ENCODE results near the gene CEP250.

The CEP250 gene

DNA sequence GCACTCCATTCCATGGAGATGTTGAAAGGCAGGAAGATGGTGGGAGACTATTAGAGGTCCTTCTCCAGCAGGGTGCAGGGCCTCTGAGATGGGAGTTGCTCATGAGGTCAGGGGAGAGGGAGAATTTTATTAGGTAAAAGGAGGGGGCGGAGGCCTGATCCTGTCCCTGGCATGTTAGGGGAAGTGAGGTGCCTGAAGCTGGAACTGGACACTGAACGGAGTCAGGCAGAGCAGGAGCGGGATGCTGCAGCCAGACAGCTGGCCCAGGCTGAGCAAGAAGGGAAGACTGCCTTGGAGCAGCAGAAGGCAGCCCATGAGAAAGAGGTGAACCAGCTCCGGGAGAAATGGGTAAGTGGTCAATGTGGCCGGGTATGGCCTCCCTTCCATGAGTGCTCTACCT is 24.4 kb downstream of the CEP250 start:
- Histone ChIP-seq H3K79me2 (ENCODE audit: insufficient read depth, low read length) (no peaks in the 10 kb centered on the region), H4K20me1 (ENCODE audit: insufficient read depth, low read length, poor library complexity, severe bottlenecking) (no peaks in the 10 kb centered on the region)

DNA sequence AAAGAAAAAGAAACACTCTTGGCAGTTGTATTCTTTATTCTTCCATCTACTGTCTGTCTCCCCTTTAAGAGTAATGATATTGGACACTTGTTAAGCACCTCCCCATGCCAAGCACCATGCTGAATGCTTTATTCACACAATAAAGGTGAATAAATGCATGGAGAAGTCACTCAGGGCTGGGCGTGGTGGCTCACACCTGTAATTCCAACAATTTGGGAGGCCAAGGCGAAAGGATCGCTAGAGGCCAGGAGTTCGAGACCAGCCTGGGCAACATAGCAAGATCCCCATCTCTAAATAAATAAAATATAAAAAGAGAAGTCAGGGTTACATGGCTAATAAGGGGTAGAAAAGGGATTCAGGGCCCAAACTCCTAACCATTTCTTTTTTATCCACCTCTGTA is 32.1 kb downstream of the CEP250 start:
- Histone ChIP-seq H3K27me3 (ENCODE audit: insufficient read depth, low read length, poor library complexity, severe bottlenecking) (no peaks in the 10 kb centered on the region), H4K20me1 (ENCODE audit: insufficient read depth, low read length, poor library complexity, severe bottlenecking) (no peaks in the 10 kb centered on the region), H3K79me2 (ENCODE audit: insufficient read depth, low read length) (peaks cover 45% of the 10 kb centered on the region), H3K4me2 (ENCODE audit: low read depth, low read length, poor library complexity, severe bottlenecking) (no peak overlapping the region), H3K9ac (ENCODE audit: low read depth, low read length, poor library complexity, severe bottlenecking) (no peak overlapping the region), H3F3A (ENCODE audit: low read depth) (no peaks in the 10 kb centered on the region), H3K4me1 (ENCODE audit: insufficient read depth, low read length, poor library complexity, severe bottlenecking) (peaks cover 11% of the 10 kb centered on the region), H3K9me3 (ENCODE audit: insufficient read depth, low read depth, low read length) (peaks cover 6% of the 10 kb centered on the region; the same call in 1 of the 2 replicates), H2AFZ (ENCODE audit: low read length) (no peak overlapping the region), H3K4me3 (ENCODE audit: low read length, poor library complexity, severe bottlenecking) (no peak overlapping the region), H3K9me2 (replicated peaks; ENCODE audit: low read depth, low read length) (no peaks in the 10 kb centered on the region), H3K36me3 (ENCODE audit: insufficient read depth, low read length) (peaks cover 17% of the 10 kb centered on the region)
- TF ChIP-seq, protein P1, sequence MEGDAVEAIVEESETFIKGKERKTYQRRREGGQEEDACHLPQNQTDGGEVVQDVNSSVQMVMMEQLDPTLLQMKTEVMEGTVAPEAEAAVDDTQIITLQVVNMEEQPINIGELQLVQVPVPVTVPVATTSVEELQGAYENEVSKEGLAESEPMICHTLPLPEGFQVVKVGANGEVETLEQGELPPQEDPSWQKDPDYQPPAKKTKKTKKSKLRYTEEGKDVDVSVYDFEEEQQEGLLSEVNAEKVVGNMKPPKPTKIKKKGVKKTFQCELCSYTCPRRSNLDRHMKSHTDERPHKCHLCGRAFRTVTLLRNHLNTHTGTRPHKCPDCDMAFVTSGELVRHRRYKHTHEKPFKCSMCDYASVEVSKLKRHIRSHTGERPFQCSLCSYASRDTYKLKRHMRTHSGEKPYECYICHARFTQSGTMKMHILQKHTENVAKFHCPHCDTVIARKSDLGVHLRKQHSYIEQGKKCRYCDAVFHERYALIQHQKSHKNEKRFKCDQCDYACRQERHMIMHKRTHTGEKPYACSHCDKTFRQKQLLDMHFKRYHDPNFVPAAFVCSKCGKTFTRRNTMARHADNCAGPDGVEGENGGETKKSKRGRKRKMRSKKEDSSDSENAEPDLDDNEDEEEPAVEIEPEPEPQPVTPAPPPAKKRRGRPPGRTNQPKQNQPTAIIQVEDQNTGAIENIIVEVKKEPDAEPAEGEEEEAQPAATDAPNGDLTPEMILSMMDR (conservative IDR thresholded peaks at IDR 0.05; ENCODE audit: low read length): no peak
- no peak for TF ChIP-seq EZH2phosphoT487 (IDR thresholded peaks at IDR 0.05; ENCODE audit: borderline replicate concordance)

More for the DNA sequence above, 24.4 kb downstream of the CEP250 start:
- Histone ChIP-seq H3K9ac (ENCODE audit: low read depth, low read length, poor library complexity, severe bottlenecking) (no peak overlapping the region), H3F3A (ENCODE audit: low read depth) (no peaks in the 10 kb centered on the region), H3K27me3 (ENCODE audit: insufficient read depth, low read length, poor library complexity, severe bottlenecking) (no peaks in the 10 kb centered on the region), H2AFZ (ENCODE audit: low read length) (no peak overlapping the region), H3K9me3 (ENCODE audit: insufficient read depth, low read depth, low read length) (peaks cover 6% of the 10 kb centered on the region; the same call in 1 of the 2 replicates), H3K4me1 (ENCODE audit: insufficient read depth, low read length, poor library complexity, severe bottlenecking) (no peaks in the 10 kb centered on the region), H3K36me3 (ENCODE audit: insufficient read depth, low read length) (peaks cover 51% of the 10 kb centered on the region), H3K4me2 (ENCODE audit: low read depth, low read length, poor library complexity, severe bottlenecking) (no peak overlapping the region), H3K4me3 (ENCODE audit: low read length, poor library complexity, severe bottlenecking) (no peak overlapping the region), H3K9me2 (replicated peaks; ENCODE audit: low read depth, low read length) (no peaks in the 10 kb centered on the region)
- TF ChIP-seq, protein P1 (conservative IDR thresholded peaks at IDR 0.05; ENCODE audit: low read length): no peak
- TF ChIP-seq EZH2phosphoT487 (IDR thresholded peaks at IDR 0.05; ENCODE audit: borderline replicate concordance): no peak

DNA sequence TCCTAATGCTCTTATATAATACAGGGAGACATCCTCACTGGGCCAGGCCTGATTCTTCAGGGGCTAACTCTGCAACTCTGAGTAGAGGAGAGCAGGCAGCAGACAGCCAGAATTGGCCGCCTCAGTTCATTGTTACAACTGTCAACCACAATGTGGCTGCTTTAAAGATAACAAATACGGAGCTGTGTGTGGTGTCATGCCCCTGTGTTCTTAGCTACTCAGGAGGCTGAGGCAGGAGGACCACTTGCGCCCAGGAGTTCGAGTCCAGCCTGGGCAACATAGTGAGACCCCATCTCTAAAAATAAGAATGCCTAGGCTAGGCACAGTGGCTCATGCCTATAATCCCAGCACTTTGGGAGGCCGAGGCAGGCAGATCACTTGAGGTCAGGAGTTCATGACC is 34.3 kb downstream of the CEP250 start:
- Histone ChIP-seq H3K36me3 (ENCODE audit: insufficient read depth, low read length) (peaks cover 25% of the 10 kb centered on the region), H3K4me1 (ENCODE audit: insufficient read depth, low read length, poor library complexity, severe bottlenecking) (peaks cover 11% of the 10 kb centered on the region), H3K4me3 (ENCODE audit: low read length, poor library complexity, severe bottlenecking) (peak overlapping the region; percentile 89), H3F3A (ENCODE audit: low read depth) (no peaks in the 10 kb centered on the region), H3K9me2 (replicated peaks; ENCODE audit: low read depth, low read length) (no peaks in the 10 kb centered on the region), H2AFZ (ENCODE audit: low read length) (no peak overlapping the region), H3K9me3 (ENCODE audit: insufficient read depth, low read depth, low read length) (no peaks in the 10 kb centered on the region), H3K79me2 (ENCODE audit: insufficient read depth, low read length) (peaks cover 47% of the 10 kb centered on the region), H3K27me3 (ENCODE audit: insufficient read depth, low read length, poor library complexity, severe bottlenecking) (no peaks in the 10 kb centered on the region), H3K9ac (ENCODE audit: low read depth, low read length, poor library complexity, severe bottlenecking) (peak overlapping the region; percentile 89), H4K20me1 (ENCODE audit: insufficient read depth, low read length, poor library complexity, severe bottlenecking) (no peaks in the 10 kb centered on the region), H3K4me2 (ENCODE audit: low read depth, low read length, poor library complexity, severe bottlenecking) (peak overlapping the region; percentile 87)
- TF ChIP-seq, protein P1 (conservative IDR thresholded peaks at IDR 0.05; ENCODE audit: low read length): no peak
- TF ChIP-seq EZH2phosphoT487 (IDR thresholded peaks at IDR 0.05; ENCODE audit: borderline replicate concordance): no peak

All from Loucy (cell line).